IMR-90 (cell line): ENCODE results near the gene YARS2. TPM values are rescaled to one million over a fixed set of nuclear protein-coding genes. Genes with fewer than 3 reads are reported as not detected.

Experiments used
- ATAC-seq: fragments of 200-7000 bp; cut with Tn5 transposase; 2 replicates; pipeline ENCODE4 v1.9.1; 2020; ENCODE audit warnings: low read depth, mild to moderate bottlenecking, moderate library complexity
- BruUV-seq: library from RNA; stranded (reverse); fragments of 400-500 nt; replicated peaks from 2 replicates; lab custom pipeline; 2021; lab: Mats Ljungman, UMichigan
- CTCF ChIA-PET: fragments of 300-600 bp; formaldehyde crosslinking; extraction: SDS; loops from one replicate; lab custom pipeline; 2021; ENCODE audit warnings: antibody characterized with exemption; lab: Yijun Ruan, JAX
- POLR2A ChIA-PET: fragments of 300-600 bp; sonication (Branson Sonifier 250); formaldehyde crosslinking; loops from one replicate; lab custom pipeline; 2022; ENCODE audit warnings: antibody characterized with exemption; ENCODE audit not compliant: unreplicated experiment; lab: Charles Lee
- DNase-seq: peaks from one replicate; pipeline ENCODE4 v3.0.0; 2013
- H2AFZ ChIP-seq: replicated peaks from 2 replicates; pipeline ENCODE3; 2013; ENCODE audit warnings: low read length, mild to moderate bottlenecking; ENCODE audit not compliant: poor library complexity
- H2AK5ac ChIP-seq: 2 replicates; pipeline ENCODE4 v1.6.1; 2013; ENCODE audit warnings: low read depth, low read length, inconsistent platforms
- H2AK9ac ChIP-seq: replicated peaks from 2 replicates; pipeline ENCODE3; 2013; ENCODE audit warnings: mild to moderate bottlenecking, low read depth, low read length, moderate library complexity; ENCODE audit not compliant: poor library complexity
- H2BK120ac ChIP-seq: 2 replicates; pipeline ENCODE4 v1.6.1; 2013; ENCODE audit warnings: low read depth, low read length, inconsistent platforms
- H2BK15ac ChIP-seq: 3 replicates; pipeline ENCODE4 v1.6.1; 2013; ENCODE audit warnings: low read depth, low read length, inconsistent platforms
- H2BK20ac ChIP-seq: 2 replicates; pipeline ENCODE4 v1.6.1; 2013; ENCODE audit warnings: low read depth, mild to moderate bottlenecking, inconsistent platforms, low read length, moderate library complexity
- H2BK5ac ChIP-seq: 2 replicates; pipeline ENCODE4 v1.6.1; 2013; ENCODE audit warnings: mild to moderate bottlenecking, low read depth, low read length, inconsistent platforms; ENCODE audit not compliant: poor library complexity, severe bottlenecking
- H3K14ac ChIP-seq: replicated peaks from 2 replicates; pipeline ENCODE4 v1.6.1; 2013; ENCODE audit warnings: low read depth, low read length, inconsistent platforms
- H3K18ac ChIP-seq: 2 replicates; pipeline ENCODE4 v1.6.1; 2013; ENCODE audit warnings: low read depth, low read length, control low read depth
- H3K23ac ChIP-seq: 2 replicates; pipeline ENCODE4 v1.6.1; 2013; ENCODE audit warnings: low read depth, low read length, inconsistent platforms
- H3K27ac ChIP-seq: 2 replicates; pipeline ENCODE4 v1.5.1; 2013; ENCODE audit warnings: mild to moderate bottlenecking, control low read depth, low read length; ENCODE audit not compliant: insufficient read depth
- H3K27me3 ChIP-seq: 2 replicates; pipeline ENCODE4 v1.6.1; 2013; ENCODE audit warnings: low read length; ENCODE audit not compliant: control insufficient read depth, insufficient read depth
- H3K36me3 ChIP-seq: 2 replicates; pipeline ENCODE4 v1.6.1; 2013; ENCODE audit warnings: low read length, mixed read lengths; ENCODE audit not compliant: control insufficient read depth, insufficient read depth
- H3K4ac ChIP-seq: 2 replicates; pipeline ENCODE4 v1.6.1; 2013; ENCODE audit warnings: low read depth, low read length, inconsistent platforms
- H3K4me1 ChIP-seq: 2 replicates; pipeline ENCODE4 v1.6.1; 2013; ENCODE audit warnings: low read length, mixed read lengths; ENCODE audit not compliant: control insufficient read depth, insufficient read depth
- H3K4me2 ChIP-seq: 2 replicates; pipeline ENCODE4 v1.6.1; 2013; ENCODE audit warnings: low read depth, mild to moderate bottlenecking, control low read depth, low read length, moderate library complexity
- H3K4me3 ChIP-seq: 2 replicates; pipeline ENCODE4 v1.5.1; 2013; ENCODE audit warnings: low read depth, mild to moderate bottlenecking, control low read depth, low read length, moderate library complexity; ENCODE audit not compliant: insufficient read depth
- H3K56ac ChIP-seq: 2 replicates; pipeline ENCODE4 v1.6.1; 2013; ENCODE audit warnings: low read length, inconsistent platforms; ENCODE audit not compliant: insufficient read depth; ENCODE audit errors: extremely low read depth
- H3K79me1 ChIP-seq, 2 experiments: 2 replicates each; pipeline ENCODE4 v1.6.1; 2013; ENCODE audit warnings: low read length in 2 of 2, inconsistent platforms in 1 of 2, low read depth in 1 of 2
- H3K9ac ChIP-seq: 2 replicates; pipeline ENCODE4 v1.6.1; 2013; ENCODE audit warnings: low read depth, low read length, control low read depth
- H3K9me1 ChIP-seq: 2 replicates; pipeline ENCODE4 v1.6.1; 2013; ENCODE audit warnings: low read length, inconsistent platforms; ENCODE audit not compliant: insufficient read depth
- H3K9me3 ChIP-seq: 2 replicates; pipeline ENCODE4 v1.6.1; 2013; ENCODE audit warnings: low read length; ENCODE audit not compliant: control insufficient read depth, insufficient read depth
- H4K20me1 ChIP-seq: 2 replicates; pipeline ENCODE4 v1.6.1; 2013; ENCODE audit warnings: low read length, inconsistent platforms; ENCODE audit not compliant: insufficient read depth
- H4K5ac ChIP-seq: 2 replicates; pipeline ENCODE4 v1.6.1; 2013; ENCODE audit warnings: mild to moderate bottlenecking, low read depth, low read length, control low read depth
- H4K8ac ChIP-seq, 2 experiments: 2 replicates each; pipeline ENCODE4 v1.6.1; 2013; ENCODE audit warnings: low read depth in 2 of 2, low read length in 2 of 2, control low read depth in 1 of 2, inconsistent platforms in 1 of 2
- H4K91ac ChIP-seq: 2 replicates; pipeline ENCODE4 v1.6.1; 2013; ENCODE audit warnings: low read depth, low read length, inconsistent platforms; ENCODE audit not compliant: insufficient read depth
- BHLHE40 ChIP-seq: fragments of 150-350 bp; IDR thresholded peaks from 2 replicates; pipeline ENCODE4 v1.6.1; 2016; ENCODE audit warnings: mild to moderate bottlenecking, low read depth, low read length
- CHD1 ChIP-seq: IDR thresholded peaks from 2 replicates; pipeline ENCODE4 v1.6.1; 2012; ENCODE audit warnings: low read depth, low read length, improper control_type of control experiment
- RCOR1 ChIP-seq: IDR thresholded peaks from 2 replicates; pipeline ENCODE4 v1.6.1; 2012; ENCODE audit warnings: mild to moderate bottlenecking, low read length, improper control_type of control experiment; ENCODE audit not compliant: insufficient replicate concordance
- WGBS, 2 experiments: methylation state at CpG; one replicate each; pipeline versions ENCODE4 v1.1.5 to v1.1.7; 2013; ENCODE audit warnings: missing lambda C conversion rate in 2 of 2; ENCODE audit not compliant: insufficient read length in 1 of 2; ENCODE audit errors: extremely low coverage in 2 of 2; 5-methylcytosine and 5-hydroxymethylcytosine counted together
- dilution Hi-C: fragments of 300-500 bp; cut with HindIII; formaldehyde crosslinking; loops from one replicate; pipeline ENCODE4 v1.14.3; 2018; ENCODE audit warnings: low sequenced_read_pairs; ENCODE audit not compliant: unreplicated experiment
- in situ Hi-C: fragments of 300-500 bp; cut with MboI; formaldehyde crosslinking; loops from 3 replicates; pipeline ENCODE4 v1.14.3; 2019; ENCODE audit warnings: low sequenced_read_pairs, inconsistent platforms, mixed read lengths
- intact Hi-C: fragments of 100-400 bp; cut with micrococcal nuclease; formaldehyde crosslinking; loops from 2 replicates; pipeline ENCODE4 v1.10.0; 2022
- polyA plus RNA-seq, 3 experiments: library from polyadenylated mRNA; depleted of rRNA; stranded (reverse); fragments of >200 nt; gene quantifications; 2 replicates each; pipeline ENCODE4 v1.2.3, GENCODE V29; 2012; ENCODE audit warnings: low replicate concordance in 1 of 3
- total RNA-seq: library from RNA; depleted of rRNA; stranded (reverse); fragments of >200 nt; gene quantifications from 2 replicates; pipeline ENCODE4 v1.2.3, GENCODE V29; 2012
- TF ChIP-seq, protein P1 (sequence below): conservative IDR thresholded peaks from 2 replicates; pipeline ENCODE4 v1.5.1; 2012; ENCODE audit warnings: mild to moderate bottlenecking, low read depth, low read length, improper control_type of control experiment

YARS2 gene
- total and polyA plus RNA-seq, 2 of the 4 experiments (the other 2 are of a cell fraction) = 15.3 to 26.9 TPM

DNA sequence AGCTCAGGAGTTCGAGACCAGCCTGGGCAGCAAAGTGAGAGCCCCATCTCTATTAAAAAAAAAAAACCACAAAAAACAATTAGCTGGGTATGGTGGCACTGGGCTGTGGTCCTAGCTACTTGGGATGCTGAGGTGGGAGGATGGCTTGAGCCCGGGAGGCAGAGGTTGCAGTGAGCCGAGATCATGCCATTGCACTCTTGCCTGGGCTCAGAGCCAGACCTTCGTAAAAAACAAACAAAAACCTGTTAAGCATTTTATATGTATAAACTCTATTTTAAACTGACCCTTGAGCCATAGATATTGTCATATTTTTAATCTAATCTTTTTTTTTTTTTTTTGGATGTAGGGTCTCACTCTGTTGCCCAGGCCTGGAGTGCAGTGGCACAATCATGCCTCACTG, 40.9 kb downstream of the YARS2 start:
- Histone ChIP-seq H3K9ac (no peak overlapping the region), H3K4me2 (no peak overlapping the region), H2AK5ac (no peak overlapping the region), H4K91ac (no peak overlapping the region), H2AFZ (no peak overlapping the region), H3K27me3 (no peaks in the 10 kb centered on the region), H2BK120ac (no peak overlapping the region), H3K14ac (no peak overlapping the region), H3K79me1 (peaks cover 0 to 5% of the 10 kb centered on the region in 2 experiments; a peak in 1 of 4 replicates), H2BK20ac (no peak overlapping the region), H3K9me3 (no peaks in the 10 kb centered on the region), H3K18ac (no peak overlapping the region), H3K4ac (no peak overlapping the region), H4K5ac (no peak overlapping the region), H3K27ac (no peak overlapping the region), H4K8ac (no peak overlapping the region), H3K36me3 (peaks cover 13% of the 10 kb centered on the region), H2BK15ac (no peak overlapping the region), H3K56ac (no peak overlapping the region), H3K9me1 (no peaks in the 10 kb centered on the region), H4K20me1 (no peaks in the 10 kb centered on the region), H2BK5ac (no peak overlapping the region), H3K23ac (no peak overlapping the region), H2AK9ac (no peak overlapping the region), H3K4me1 (no peaks in the 10 kb centered on the region), H3K4me3 (no peak overlapping the region)
- BruUV-seq = no TSS peak
- TF ChIP-seq, protein P1, sequence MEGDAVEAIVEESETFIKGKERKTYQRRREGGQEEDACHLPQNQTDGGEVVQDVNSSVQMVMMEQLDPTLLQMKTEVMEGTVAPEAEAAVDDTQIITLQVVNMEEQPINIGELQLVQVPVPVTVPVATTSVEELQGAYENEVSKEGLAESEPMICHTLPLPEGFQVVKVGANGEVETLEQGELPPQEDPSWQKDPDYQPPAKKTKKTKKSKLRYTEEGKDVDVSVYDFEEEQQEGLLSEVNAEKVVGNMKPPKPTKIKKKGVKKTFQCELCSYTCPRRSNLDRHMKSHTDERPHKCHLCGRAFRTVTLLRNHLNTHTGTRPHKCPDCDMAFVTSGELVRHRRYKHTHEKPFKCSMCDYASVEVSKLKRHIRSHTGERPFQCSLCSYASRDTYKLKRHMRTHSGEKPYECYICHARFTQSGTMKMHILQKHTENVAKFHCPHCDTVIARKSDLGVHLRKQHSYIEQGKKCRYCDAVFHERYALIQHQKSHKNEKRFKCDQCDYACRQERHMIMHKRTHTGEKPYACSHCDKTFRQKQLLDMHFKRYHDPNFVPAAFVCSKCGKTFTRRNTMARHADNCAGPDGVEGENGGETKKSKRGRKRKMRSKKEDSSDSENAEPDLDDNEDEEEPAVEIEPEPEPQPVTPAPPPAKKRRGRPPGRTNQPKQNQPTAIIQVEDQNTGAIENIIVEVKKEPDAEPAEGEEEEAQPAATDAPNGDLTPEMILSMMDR = no peak
- TF ChIP-seq RCOR1 (no peak), BHLHE40 (no peak), CHD1 (no peak)
- intact Hi-C loops = no loop called here
- DNase-seq = no peak
- in situ Hi-C loops = no loop called here
- CTCF ChIA-PET = no interaction called here
- POLR2A ChIA-PET = no interaction called here
- ATAC-seq = no peak
- dilution Hi-C loops = no loop called here
- WGBS, 2 experiments = no CpG with 5 or more reads among the region's 4 CpGs
